Right renal pelvis (tissue), 4 donors: ENCODE data around the gene CENPF. TPM values are rescaled to one million over a fixed set of nuclear protein-coding genes. Genes with fewer than 3 reads are reported as not detected.

ENCODE experiments used
- DNase-seq, 4 donors: peaks; one replicate each; pipeline ENCODE4 v3.0.0-alpha.2; 2013; ENCODE audit warnings: low read depth in 4 of 4, low spot score in 3 of 4, missing footprints in 1 of 4
- polyA plus RNA-seq, 4 donors: library from polyadenylated mRNA; unstranded; fragments of 120-200 nt; gene quantifications; one replicate each; pipeline ENCODE4 v1.2.1, GENCODE V29; 2013; ENCODE audit not compliant: insufficient read length in 4 of 4

CENPF gene
- polyA plus RNA-seq, 4 donors: 76.1 to 92.5 (median 87.3) TPM

GRCh38 chr1:214617246-214617645 lies 14.3 kb downstream of the CENPF start:
- DNase-seq: no peak

- no peak for DNase-seq
Observed at GRCh38 chr1:214617843-214618242, 14.8 kb downstream of the CENPF start.

GRCh38 chr1:214621236-214621635 lies 18.2 kb downstream of the CENPF start:
- DNase-seq: no peak

GRCh38 chr1:214623430-214623829 lies 20.4 kb downstream of the CENPF start:
- DNase-seq: no peak

GRCh38 chr1:214632091-214632490 lies 29.1 kb downstream of the CENPF start:
- DNase-seq: no peak

GRCh38 chr1:214633686-214634085 lies 30.7 kb downstream of the CENPF start:
- no peak for DNase-seq

- DNase-seq: no peak
Observed at GRCh38 chr1:214634267-214634666, 31.3 kb downstream of the CENPF start.

GRCh38 chr1:214635086-214635485 lies 32.1 kb downstream of the CENPF start:
- DNase-seq: no peak

GRCh38 chr1:214635506-214635905 lies 32.5 kb downstream of the CENPF start:
- DNase-seq: no peak

- DNase-seq: no peak
Observed at GRCh38 chr1:214636436-214636835, 33.4 kb downstream of the CENPF start.

GRCh38 chr1:214637125-214637524 lies 34.1 kb downstream of the CENPF start:
- no peak for DNase-seq

- peak in 1 of 4 donors; percentile 9 for DNase-seq
Observed at GRCh38 chr1:214637722-214638458, 34.9 kb downstream of the CENPF start.

- DNase-seq: no peak
Observed at GRCh38 chr1:214638459-214638807, 35.4 kb downstream of the CENPF start.

- no peak for DNase-seq
Observed at GRCh38 chr1:214638997-214639396, 36.0 kb downstream of the CENPF start.

GRCh38 chr1:214640431-214641213 lies 37.6 kb downstream of the CENPF start:
- no peak for DNase-seq

- DNase-seq: no peak
Observed at GRCh38 chr1:214641214-214641895, 38.4 kb downstream of the CENPF start.

GRCh38 chr1:214643030-214643429 lies 40.0 kb downstream of the CENPF start:
- DNase-seq: no peak

- no peak for DNase-seq
Observed at GRCh38 chr1:214645712-214646111, 42.7 kb downstream of the CENPF start.

- no peak for DNase-seq
Observed at GRCh38 chr1:214648801-214649200, 45.8 kb downstream of the CENPF start.

GRCh38 chr1:214649607-214650006 lies 46.6 kb downstream of the CENPF start:
- no peak for DNase-seq

GRCh38 chr1:214650664-214651063 lies 47.7 kb downstream of the CENPF start:
- DNase-seq: no peak

GRCh38 chr1:214657299-214657698 lies 54.3 kb downstream of the CENPF start:
- DNase-seq: no peak
